ES-I3 (cell line): ENCODE data around the gene DSCAM.

Experiments used
- H3K36me3 ChIP-seq: 2 replicates; pipeline ENCODE4 v1.6.1; 2013; ENCODE audit warnings: mild to moderate bottlenecking, low read length, control low read depth, moderate library complexity; ENCODE audit not compliant: insufficient read depth
- H3K4me1 ChIP-seq: 2 replicates; pipeline ENCODE4 v1.6.1; 2013; ENCODE audit warnings: mild to moderate bottlenecking, control low read depth, low read length; ENCODE audit not compliant: insufficient read depth
- H3K9ac ChIP-seq: 2 replicates; pipeline ENCODE4 v1.6.1; 2013; ENCODE audit warnings: low read depth, mild to moderate bottlenecking, low read length, moderate library complexity
- H3K9me3 ChIP-seq: 2 replicates; pipeline ENCODE4 v1.6.1; 2013; ENCODE audit warnings: mild to moderate bottlenecking, low read length, moderate library complexity; ENCODE audit not compliant: control insufficient read depth, insufficient read depth

Gene DSCAM

DNA sequence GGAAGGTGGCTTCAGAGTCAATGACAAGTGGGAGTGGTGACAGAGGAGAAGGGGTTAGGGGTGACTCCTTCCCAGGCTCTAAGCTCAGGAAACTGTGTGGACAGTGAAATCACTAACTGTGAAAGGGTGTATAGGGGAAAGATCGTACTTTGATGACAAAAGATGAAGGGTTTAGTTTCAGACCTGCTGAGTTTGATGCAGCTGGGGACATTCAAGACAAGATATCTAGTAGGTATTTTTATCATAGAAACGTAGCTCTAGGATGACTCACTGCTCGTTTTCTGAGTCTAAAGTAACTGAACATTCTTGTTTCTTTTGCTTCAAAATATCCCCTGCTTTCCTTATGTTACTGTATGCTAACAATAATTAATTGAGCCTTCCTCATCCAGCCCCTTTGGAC is 830.7 kb downstream of the DSCAM start:
- Histone ChIP-seq H3K9ac (no peak overlapping the region), H3K9me3 (no peaks in the 10 kb centered on the region), H3K4me1 (no peaks in the 10 kb centered on the region), H3K36me3 (no peaks in the 10 kb centered on the region)

DNA sequence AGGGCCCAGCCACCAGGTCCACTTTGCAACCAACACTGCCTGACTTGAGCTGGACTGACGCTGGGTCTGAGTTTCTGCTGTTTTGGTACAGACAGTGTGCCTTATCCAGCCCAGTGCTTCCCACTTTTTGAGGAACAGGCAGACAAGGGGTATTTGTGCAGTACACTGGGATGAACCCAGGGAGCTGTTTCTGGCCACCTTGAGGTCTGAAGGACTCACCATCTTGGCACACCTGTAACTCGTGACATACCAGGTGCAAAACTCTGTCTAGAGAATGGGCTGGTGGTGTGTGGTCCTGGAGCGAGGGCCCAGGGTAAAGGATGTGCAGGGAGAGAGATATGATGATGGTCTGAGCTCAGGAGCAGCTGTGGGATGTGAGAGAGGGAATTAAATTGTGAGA is 831.1 kb downstream of the DSCAM start:
- H3K9ac ChIP-seq: no peak overlapping the region
- no peaks in the 10 kb centered on the region for H3K36me3 ChIP-seq
- no peaks in the 10 kb centered on the region for H3K4me1 ChIP-seq
- no peaks in the 10 kb centered on the region for H3K9me3 ChIP-seq

DNA sequence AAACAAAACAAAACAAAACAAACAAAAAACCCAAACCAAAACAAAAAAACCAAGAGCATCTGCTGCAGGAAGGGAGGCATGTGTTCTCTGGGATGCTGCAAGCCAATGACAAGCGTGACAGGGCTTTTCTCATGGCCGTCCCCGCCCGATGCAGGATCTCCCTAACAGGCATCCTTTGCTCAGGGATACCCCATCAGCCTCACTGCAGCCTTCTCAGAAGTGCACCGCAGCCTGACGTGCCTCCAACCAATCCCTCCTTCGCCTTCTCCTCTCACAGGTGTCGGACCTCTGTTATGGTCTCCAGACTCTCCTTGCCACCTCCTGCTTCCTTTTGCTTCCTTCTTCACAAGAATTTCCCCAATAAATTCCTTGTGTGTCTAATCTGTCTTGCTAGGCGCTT is 832.6 kb downstream of the DSCAM start:
- Histone ChIP-seq H3K36me3 (no peaks in the 10 kb centered on the region), H3K9me3 (no peaks in the 10 kb centered on the region), H3K4me1 (no peaks in the 10 kb centered on the region), H3K9ac (no peak overlapping the region)

DNA sequence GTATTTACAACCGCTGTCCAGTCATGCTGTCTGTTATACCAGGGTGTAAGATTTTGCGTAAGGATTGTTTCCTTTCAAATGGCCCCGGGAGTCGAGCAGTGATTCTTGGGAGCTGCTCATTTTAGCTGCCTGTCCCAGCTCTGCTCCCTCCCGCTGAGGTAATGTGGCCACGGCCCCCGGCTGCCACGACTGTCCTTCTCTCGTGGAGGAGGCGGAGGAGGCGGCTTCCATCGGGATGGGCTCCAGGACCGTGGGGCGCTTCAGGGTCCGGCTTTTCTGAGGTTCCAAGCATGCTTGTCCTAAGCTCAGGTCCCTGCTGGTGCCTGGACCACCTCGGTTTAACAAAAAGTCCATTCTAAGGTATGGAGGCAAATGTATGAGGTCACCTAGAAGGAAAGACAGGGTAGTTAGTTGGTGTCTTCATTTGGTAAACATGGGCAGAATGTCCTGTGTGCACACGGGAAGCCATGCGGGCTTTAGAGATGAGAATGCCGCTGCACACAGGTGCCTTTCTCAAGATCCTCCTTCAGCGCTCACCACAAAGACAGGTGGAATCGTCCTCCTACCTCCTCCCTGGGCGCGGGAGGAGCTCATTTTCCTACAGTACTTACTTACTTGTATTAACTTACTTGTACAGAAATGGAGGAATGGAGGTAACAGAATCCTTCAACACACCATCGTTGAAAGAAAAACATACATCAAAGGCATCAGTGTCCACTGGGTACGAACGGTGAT is 833.8 kb downstream of the DSCAM start:
- Histone ChIP-seq H3K4me1 (no peaks in the 10 kb centered on the region), H3K36me3 (no peaks in the 10 kb centered on the region), H3K9me3 (no peaks in the 10 kb centered on the region), H3K9ac (no peak overlapping the region)

DNA sequence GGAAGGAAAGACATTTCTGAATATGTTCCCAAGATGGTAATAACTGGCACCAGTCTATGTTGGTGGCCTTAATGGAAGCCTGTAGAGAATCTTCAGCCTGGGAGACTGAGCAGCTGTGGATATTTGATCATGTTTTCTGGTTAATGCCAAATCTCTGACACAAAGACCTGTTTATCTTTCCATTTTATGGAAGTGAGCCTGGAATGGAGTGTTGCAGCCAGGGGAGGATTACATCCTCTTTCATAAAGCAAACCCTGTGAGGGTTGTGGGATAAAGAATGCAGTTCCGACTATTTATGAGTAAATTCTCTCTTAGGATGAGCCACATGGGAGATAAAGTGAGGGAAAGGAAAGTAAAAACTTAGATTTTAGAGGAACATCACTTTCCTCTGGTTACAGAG is 835.6 kb downstream of the DSCAM start:
- H3K36me3 ChIP-seq: no peaks in the 10 kb centered on the region
- no peak overlapping the region for H3K9ac ChIP-seq
- H3K9me3 ChIP-seq: no peaks in the 10 kb centered on the region
- no peaks in the 10 kb centered on the region for H3K4me1 ChIP-seq

DNA sequence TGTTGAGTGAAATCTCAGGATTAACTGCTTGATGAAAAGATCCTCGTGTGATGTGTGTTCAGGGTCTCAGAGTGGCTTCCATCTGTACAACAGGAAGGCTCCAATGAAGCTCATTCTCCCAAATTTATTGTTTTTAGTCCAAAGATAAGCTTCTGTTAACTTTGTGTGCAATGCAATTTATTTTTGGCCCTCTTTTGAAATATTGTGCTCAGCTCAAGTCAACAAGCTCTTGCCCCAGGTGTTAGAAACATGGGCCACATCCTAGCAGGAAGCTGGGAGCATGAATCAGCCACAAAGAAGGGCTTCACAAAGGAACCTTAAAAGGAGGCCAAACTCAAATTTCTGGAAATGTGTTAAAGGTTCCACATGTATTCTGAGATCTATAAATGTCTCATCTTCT is 844.0 kb downstream of the DSCAM start:
- H3K9me3 ChIP-seq: no peaks in the 10 kb centered on the region
- H3K9ac ChIP-seq: no peak overlapping the region
- no peaks in the 10 kb centered on the region for H3K4me1 ChIP-seq
- H3K36me3 ChIP-seq: no peaks in the 10 kb centered on the region

DNA sequence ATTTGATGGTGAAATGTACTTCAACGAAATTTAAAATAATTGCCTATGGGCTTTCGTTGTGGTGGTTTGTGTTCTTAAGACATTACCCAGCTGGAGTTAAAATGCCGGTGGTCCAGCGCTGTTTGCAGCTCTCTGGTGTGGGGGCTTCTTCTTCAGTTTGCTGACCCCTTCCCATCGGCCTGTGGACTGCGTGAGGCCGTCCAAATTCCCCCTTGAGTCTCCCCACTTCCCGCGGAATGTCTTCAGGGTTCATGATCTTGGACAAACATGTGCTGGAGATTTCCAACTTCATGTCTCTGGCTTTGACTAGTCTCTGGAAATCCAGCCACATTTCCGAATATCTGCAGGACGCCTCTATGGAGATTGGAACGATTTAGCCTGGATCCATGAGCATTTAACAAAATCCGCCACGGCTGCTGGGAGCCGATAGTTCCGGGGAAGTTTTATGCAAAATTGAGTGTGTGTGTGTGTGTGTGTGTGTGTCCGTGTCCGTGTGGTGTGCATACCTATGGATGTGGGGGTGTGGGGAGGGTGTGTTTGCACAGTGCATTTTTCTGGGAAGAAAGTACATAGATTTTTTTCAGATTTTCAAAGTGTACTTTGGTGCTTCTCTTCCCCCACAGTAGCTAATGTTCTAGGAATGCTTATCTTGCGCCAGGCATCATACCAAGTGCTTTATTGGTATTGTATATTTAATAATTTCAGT is 862.5 kb downstream of the DSCAM start:
- H3K9me3 ChIP-seq: no peaks in the 10 kb centered on the region
- H3K36me3 ChIP-seq: no peaks in the 10 kb centered on the region
- H3K4me1 ChIP-seq: no peaks in the 10 kb centered on the region
- H3K9ac ChIP-seq: no peak overlapping the region

DNA sequence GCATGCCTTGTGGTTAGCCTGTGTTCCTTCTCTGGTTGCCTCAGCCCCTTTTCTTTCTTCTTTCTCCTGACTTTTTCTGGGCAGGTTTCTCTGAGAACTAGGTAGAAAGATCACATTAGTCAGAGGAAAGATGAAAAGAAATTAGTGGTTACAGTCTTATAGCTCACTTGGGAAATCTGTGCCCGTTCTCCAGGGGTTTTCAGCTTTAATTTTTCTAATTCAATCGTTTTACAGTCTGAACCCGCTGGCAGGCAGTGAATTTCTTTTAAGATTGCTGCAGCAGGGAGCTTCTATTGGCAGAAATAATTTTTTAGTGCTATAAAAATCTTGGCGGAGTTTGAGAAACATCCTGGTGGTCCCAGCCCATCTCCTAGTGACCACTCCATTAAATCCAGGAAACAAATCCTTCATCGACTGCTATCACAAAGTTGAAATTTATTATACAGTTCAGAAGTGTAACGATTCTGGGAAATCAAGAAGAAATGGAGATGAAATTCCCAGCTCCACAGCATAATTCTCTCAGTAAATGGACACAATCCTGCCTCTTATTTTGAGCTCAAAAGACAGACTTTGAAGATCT is 866.6 kb downstream of the DSCAM start:
- Histone ChIP-seq H3K9ac (no peak overlapping the region), H3K4me1 (no peaks in the 10 kb centered on the region), H3K36me3 (no peaks in the 10 kb centered on the region), H3K9me3 (no peaks in the 10 kb centered on the region)

DNA sequence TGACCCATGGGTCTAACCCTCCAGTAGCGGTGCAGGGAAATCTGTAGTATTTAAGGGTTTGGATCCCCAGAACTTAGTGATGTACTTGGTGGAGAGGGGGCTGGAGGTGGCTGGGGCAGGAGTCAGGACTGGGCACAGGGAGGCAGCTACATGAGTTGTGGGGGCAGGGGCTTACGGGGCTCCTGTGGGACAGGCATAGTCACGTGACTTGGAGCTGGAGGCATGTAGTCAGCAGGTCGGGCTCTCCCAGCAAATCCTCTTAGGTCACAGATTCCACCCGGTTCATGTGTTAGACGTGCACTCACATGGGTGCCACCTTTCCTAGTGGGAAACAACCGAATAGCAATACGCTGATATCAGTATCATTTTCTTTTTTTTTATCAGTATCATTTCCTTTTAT is 867.6 kb downstream of the DSCAM start:
- Histone ChIP-seq H3K4me1 (no peaks in the 10 kb centered on the region), H3K36me3 (no peaks in the 10 kb centered on the region), H3K9me3 (no peaks in the 10 kb centered on the region), H3K9ac (no peak overlapping the region)

DNA sequence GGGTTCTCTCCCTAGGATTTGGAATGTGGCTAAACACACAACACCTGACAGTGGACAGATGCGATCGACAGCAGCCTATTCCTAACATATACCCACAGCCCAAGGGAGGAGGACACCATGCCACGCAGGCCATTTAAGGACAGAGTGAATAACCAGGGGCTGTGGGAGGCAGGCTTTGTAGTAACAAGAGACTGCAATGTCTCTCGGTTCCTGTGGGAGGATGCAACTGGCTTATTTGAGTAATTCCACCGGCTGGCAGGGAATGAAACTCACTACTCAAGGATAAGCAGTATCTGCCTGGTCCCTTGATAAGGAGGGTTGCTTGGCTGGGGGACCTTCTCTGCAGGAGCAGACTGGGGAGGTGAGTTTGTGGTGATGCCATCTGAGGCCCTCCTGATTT is 870.2 kb downstream of the DSCAM start:
- Histone ChIP-seq H3K9me3 (no peaks in the 10 kb centered on the region), H3K9ac (no peak overlapping the region), H3K36me3 (no peaks in the 10 kb centered on the region), H3K4me1 (no peaks in the 10 kb centered on the region)

DNA sequence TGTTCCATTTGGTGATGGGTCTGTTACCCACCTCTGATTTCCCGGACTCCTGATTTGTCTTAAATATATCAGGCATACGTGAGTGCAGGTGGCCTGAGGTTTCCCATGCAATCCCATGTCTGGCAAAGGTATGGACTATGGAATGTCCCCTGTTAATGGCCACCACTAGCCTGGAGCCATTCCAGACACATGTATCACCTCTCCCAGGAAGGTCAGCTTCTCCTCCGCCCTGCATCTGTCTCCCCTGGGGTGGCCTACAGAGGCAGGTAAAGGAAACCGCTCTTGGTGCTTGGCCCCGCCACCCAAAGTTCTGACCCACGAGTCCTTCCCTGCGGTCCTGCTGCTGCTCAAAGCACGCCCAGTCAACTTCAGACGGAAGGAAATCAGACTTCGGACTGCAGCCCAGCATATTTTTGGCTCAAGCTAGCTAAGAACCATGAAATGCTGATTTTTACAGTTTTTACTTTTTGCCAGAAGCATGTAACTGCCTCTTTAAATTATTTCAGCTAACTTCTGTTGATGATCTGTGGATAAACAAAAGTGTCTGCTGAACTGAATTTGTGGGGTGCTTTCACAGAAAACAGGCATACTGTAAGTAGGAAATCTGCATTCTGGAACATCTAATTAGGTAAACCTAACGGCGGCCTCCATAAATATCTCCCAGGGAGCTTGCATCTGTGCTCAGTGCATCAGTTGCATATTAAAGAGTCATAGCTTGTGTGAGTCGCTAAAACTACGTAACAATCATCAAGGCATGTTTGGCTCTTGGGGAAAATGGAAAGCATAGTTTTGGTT is 873.8 kb downstream of the DSCAM start:
- Histone ChIP-seq H3K9ac (no peak overlapping the region), H3K4me1 (no peaks in the 10 kb centered on the region), H3K36me3 (no peaks in the 10 kb centered on the region), H3K9me3 (no peaks in the 10 kb centered on the region)

DNA sequence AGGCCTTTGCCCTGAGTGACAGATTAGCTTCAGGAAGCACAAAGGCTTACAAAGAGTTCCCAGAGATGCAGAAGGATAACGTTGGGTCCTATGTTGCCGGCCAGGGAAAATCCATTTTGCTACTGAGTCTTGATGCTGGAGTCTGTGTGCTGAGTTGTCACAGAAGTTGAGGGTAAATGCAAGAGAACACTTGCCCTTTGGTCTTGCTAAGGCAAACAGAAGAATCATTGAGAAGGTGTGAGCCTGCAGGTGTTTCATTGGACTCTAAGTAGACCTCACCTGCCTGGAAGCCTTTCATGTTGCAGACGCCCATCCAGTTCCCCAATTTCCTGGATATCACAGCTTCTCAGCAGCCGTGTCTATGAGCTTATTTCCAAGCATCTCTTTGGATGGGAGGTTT is 874.5 kb downstream of the DSCAM start:
- Histone ChIP-seq H3K9ac (no peak overlapping the region), H3K36me3 (no peaks in the 10 kb centered on the region), H3K9me3 (no peaks in the 10 kb centered on the region), H3K4me1 (no peaks in the 10 kb centered on the region)

DNA sequence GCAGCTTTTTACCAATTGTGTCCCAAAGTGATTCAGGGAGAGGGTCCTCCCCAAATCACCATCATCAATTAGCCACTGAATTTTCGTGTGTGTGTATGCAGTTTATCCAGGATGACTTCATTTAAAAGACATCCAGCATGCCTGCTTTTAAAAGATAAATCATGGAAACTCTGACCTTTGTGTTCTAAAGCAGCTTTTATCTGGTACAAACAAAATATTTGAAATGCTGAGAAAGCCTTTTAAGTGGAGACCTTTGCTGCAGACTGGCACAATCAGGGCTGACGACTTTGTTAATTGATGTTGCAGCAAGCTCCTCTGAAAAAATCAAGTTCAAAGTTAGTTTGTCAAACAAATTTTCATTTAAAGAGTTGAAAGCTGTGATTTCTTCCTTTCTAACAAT is 875.0 kb downstream of the DSCAM start:
- H3K9me3 ChIP-seq: no peaks in the 10 kb centered on the region

DNA sequence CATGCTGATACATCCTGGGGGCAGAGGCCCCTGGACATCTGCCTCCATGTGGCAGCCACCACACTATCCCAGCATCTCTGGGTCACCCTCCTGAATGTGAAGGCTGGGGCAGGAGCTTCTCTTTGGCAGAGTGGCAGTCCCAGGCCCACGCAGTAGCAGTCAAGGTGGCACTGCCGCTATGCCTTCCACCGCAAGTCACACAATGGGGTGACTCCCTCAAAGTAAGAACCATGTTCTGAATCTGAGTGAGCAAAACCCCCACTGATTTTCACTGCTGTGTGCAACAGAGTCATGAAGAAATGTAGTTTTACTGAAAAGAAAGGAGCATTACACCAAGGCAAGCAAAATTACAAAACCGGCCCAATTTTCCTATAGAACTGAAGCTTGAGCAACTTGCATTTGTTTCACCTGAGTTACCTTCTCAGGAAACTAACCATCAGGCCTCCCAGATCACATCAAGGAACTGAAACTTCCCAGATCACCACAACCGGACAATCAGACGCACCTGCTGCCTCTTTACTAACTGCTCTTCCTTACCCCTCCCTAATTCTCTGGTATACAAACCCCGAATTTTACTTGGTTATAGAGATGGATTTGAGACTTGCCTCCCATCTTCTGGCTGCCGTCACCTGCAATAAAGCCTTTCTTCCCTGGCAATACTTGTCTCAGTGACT is 877.1 kb downstream of the DSCAM start:
- no peak overlapping the region for H3K9ac ChIP-seq
- H3K4me1 ChIP-seq: no peaks in the 10 kb centered on the region
- no peaks in the 10 kb centered on the region for H3K9me3 ChIP-seq
- H3K36me3 ChIP-seq: no peaks in the 10 kb centered on the region

More for the DNA sequence above, 875.0 kb downstream of the DSCAM start:
- H3K36me3 ChIP-seq: no peaks in the 10 kb centered on the region
- no peak overlapping the region for H3K9ac ChIP-seq
- H3K4me1 ChIP-seq: no peaks in the 10 kb centered on the region
